GM18511 (cell line): ENCODE data around the gene BTBD17.
A peak's percentile ranks its signal among the peaks of the same experiment; 100 is the strongest.

Experiments
- ATAC-seq: cut with Tn5 transposase; IDR thresholded peaks from one replicate; pipeline ENCODE4 v1.9.1; 2021; ENCODE audit warnings: mild to moderate bottlenecking, moderate library complexity; ENCODE audit not compliant: unreplicated experiment

Gene BTBD17

GRCh38 chr17:74387365-74388218 is 25.9 kb upstream of the BTBD17 start:
- ATAC-seq: no peak

DNA sequence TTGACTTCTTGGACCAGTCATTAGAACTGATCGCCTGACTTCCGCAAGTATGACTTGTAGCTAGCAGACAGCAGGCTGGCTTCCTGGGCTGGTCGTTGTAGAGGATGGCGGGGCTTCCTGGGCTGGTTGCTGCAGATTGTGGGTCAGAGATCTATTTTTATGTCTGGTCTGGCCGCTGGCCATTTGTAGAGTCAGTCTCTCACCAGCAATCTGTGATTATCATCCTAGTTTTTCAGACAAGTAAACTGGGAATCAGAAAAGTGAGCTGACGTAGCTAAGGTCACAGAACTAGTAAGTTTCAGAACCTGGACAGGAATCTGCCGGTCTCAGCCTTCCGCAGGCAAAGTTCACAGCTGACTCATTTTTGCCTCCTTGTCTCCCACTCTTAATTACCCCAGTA is 24.7 kb upstream of the BTBD17 start:
- no peak for ATAC-seq

DNA sequence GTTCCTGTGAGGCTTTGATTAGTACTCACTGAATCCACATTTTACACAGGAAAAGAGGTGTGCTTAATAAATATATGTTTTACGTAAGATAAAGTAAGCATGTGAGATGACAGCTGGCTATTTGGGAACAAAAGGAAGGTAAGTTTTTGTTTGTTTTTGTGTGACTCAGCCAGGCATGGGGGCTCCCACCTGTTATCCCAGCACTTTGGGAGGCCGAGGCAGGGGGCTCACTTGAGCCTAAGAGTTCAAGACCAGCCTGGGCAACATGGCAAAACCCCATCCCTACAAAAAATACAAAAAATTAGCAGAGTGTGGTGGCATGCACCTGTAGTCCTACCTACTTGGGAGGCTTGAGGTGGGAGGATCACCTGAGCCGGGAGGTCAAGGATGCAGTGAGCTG is 23.5 kb upstream of the BTBD17 start:
- no peak for ATAC-seq

- ATAC-seq: no peak
Measured at GRCh38 chr17:74383141-74383540, 21.5 kb upstream of the BTBD17 start.

GRCh38 chr17:74380959-74381808 is 19.5 kb upstream of the BTBD17 start:
- no peak for ATAC-seq

DNA sequence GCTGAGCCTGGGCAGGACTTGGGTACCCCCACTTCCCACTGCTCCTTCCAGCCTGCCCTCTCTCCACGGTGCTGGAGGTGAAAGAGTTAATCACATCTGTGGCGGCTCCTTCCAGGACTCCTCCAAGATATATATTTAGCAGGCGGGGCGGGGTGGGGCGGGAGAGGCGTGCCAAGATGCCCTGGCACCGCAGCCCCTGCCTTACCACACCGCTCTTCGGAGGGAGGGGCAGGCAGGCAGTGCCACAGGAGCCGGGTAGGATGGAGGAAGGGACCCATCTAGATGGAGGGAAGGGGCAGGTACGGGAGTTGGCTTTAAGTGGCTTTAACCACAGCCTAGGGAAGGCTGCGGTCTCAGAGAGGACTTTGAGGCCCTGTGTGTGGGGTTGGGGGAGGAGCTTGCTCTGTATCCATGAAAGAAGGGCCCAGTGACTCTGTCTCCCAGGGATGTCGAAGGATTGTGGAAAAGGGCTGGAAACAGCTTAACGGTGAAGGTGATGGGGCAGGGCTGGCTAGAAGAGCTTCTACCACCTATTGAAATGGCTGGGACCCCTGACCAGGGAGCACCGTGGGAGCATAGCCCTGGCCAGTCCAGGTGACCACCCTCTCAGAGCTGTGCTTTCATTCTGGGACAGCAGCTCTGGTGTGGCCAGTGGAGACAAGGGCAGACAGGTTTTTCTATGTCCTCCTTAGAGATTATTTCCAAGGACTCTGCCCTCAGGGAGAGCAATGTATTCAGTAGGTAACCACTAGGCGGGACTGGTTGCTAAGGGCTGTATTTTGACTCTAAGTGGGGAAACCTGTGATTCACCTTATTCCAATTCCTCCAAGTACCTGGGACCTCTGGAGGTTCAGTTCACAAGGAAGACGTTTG is 18.7 kb upstream of the BTBD17 start:
- ATAC-seq: no peak

- peak; percentile 63 for ATAC-seq
Measured at GRCh38 chr17:74379495-74380085, 17.9 kb upstream of the BTBD17 start.

DNA sequence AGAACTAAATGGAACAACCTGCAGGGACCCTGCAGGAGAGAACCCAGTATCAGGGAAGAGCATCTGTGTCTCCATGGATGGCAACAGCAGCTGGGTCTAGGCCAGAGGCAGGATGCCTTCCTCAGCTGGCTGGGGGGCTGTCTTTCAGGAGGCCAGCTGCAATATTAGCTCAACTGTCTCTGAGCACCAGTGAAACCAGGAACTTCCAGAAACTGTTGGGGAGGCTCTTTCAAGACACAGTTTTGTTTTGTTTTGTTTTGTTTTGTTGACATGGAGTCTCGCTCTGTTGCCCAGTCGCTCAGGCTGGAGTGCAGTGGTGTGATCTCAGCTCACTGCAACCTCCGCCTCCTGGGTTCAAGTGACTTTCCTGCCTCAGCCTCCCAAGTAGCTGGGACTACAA is 13.2 kb upstream of the BTBD17 start:
- no peak for ATAC-seq

DNA sequence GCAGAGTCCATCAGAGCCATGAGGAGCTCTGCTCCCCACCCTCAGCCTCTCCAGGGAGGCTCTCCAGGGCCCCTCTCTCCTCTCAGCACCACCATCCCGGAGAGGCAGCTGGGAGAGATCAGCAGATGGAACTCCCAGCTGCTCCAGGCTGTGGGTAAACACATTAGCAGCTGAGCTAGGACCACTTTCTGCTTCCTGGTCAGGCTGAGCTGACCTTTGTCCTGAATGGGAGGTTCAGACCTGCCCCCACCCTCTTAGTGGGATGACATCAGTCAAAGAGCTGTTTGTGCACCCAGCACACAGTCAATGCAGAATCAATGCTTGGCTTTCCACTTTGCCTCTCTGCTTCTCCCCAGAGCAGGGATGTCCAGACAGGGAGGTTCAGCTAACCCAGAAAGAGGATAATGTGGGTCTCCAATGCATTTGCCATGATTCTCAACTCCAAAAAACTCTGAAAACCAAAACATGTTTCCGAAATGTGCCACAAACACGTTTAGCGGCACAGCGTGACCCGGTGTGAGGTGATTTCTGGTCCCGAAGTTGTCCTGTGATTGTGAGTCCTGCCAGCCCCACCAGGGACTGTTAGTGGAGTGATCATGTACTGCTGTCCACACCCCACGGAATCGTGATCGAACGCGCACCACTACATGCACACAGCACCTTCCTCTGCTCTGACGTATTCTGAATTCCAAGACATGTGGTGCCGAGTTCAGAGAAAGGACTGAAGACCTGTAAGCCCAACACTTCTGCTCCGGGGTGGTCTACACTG is 12.4 kb upstream of the BTBD17 start:
- no peak for ATAC-seq

DNA sequence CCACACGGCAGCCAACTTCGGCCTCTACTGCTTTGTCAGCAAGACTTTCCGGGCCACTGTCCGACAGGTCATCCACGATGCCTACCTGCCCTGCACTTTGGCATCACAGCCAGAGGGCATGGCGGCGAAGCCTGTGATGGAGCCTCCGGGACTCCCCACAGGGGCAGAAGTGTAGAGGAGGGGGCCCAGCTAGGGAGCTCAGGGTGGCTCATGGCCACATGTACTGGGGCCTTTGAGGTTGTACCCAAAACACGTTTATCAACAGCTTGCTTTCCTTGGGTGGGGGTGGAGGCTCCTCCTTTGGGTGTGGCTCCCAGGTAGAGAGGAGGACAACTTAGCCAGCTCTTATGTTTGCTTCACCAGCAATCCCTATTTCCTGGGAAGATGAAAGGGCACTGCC is 10.8 kb upstream of the BTBD17 start:
- no peak for ATAC-seq

- no peak for ATAC-seq
Measured at GRCh38 chr17:74371653-74372147, 10.0 kb upstream of the BTBD17 start.

GRCh38 chr17:74369665-74370490 is 8.2 kb upstream of the BTBD17 start:
- no peak for ATAC-seq

DNA sequence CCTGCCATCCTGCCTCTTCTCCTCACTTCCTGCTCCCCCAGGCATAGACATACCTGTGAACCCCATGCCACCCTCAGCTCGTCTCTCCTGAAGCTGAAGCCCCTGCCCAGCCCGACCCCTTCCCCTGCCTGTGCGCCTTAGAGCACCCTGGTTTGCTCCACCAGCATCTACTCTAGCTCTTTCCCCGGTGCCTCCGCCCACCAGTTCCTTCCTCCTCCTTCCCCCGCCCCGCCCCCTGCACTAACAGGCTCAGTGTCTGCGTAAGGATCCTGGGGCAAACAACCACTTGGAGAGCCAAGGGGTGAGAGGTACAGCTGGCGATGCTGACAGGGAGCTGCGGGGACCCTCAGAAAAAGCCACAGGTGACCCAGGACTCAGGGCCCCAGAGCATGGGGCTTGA is 7.6 kb upstream of the BTBD17 start:
- ATAC-seq: no peak

GRCh38 chr17:74368341-74369081 is 6.8 kb upstream of the BTBD17 start:
- ATAC-seq: no peak

DNA sequence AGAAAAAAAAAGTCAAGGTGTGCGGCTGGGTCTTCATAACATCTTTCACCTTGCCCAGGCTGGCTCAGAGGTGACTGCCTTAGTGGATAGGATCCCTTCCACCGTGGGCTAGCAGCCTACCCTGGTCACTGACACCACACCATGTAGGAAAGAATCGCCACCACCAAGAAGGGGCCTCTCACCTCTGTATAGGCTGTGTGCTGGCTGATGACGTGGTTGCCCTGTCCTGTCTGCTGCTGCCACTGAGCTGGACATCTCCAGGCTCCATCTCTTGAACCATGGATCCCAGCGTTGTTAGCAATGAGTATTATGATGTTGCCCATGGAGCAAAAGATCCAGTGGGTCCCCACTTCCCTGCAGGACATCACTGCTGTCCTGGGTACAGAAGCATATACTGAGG is 5.5 kb upstream of the BTBD17 start, which contains the start of gene GPR142:
Gene GPR142, plus strand, starts transcription at position 301 of the 400 bp plus-strand sequence. CDS start 2,035 bp downstream, outside the sequence.
- no peak for ATAC-seq

- no peak for ATAC-seq
Measured at GRCh38 chr17:74362810-74363498, 1.3 kb upstream of the BTBD17 start.

DNA sequence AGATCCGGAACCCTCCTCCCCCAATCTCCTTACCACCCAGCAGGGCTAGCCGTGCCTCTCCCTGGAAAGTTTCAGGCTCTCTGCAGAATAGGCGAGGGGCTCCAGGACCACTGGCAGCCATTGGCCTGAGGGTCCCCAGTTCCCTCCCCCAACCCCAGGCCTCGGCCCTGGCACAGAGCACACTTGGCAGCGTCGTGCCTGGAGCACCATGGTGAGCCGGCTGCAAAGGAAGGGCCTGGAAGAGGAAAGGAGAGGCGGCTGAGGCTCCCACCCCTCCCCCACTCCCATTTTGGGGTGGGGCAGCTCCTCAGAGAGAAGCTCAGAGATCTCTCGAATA is 369 bp upstream of the BTBD17 start:
- ATAC-seq: no peak

GRCh38 chr17:74360899-74361229 is 804 bp downstream of the BTBD17 start:
- no peak for ATAC-seq
